G401 (cell line): ENCODE data around the gene AGPAT4. TPM values are rescaled to one million over a fixed set of nuclear protein-coding genes. Genes with fewer than 3 reads are reported as not detected.

Experiments
- DNase-seq: peaks from one replicate; pipeline ENCODE4 v3.0.0-alpha.2; 2015; ENCODE audit warnings: low spot score
- in situ Hi-C: cut with HindIII; loops from 2 replicates; pipeline ENCODE4 v1.10.0; 2016; ENCODE audit warnings: low sequenced_read_pairs, mixed read lengths
- total RNA-seq: library from RNA; depleted of rRNA; stranded (reverse); fragments of >200 nt; shearing (Covaris generic); gene quantifications from 2 replicates; pipeline ENCODE4 v1.2.3, GENCODE V29; 2014

The AGPAT4 gene
- total RNA-seq, 1 experiment from 2014 or later: 3.6 TPM

GRCh38 chr6:161107779-161108730, 165.8 kb downstream of the AGPAT4 start:
- in situ Hi-C loops: no loop called here
- no peak for DNase-seq

DNA sequence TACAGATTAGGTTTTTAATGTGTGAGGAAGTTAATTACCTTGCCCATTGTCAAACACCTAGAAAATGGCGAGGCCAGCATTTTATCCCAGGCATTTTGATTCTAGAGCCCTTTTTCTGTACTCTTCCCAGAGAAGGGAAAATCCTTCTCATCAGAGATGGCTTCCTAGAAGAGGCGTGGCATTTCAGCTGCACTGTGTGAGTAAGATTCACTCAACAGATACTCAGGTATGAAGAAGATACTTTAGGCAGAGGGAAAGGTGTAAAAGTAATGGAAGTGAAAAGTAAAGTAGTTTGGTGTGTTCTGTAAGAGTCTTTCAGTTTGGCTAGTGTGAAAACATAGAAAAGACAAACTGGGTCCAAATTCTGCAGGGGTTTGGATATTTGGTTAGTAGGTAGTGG, 168.5 kb downstream of the AGPAT4 start:
- in situ Hi-C loops: no loop called here

GRCh38 chr6:161104966-161105365, 168.9 kb downstream of the AGPAT4 start:
- no peak for DNase-seq
- in situ Hi-C loops: no loop called here

More for the DNA sequence above, 168.5 kb downstream of the AGPAT4 start:
- DNase-seq: no peak

GRCh38 chr6:161103475-161103874, 170.4 kb downstream of the AGPAT4 start:
- no peak for DNase-seq
- in situ Hi-C loops: no loop called here

- in situ Hi-C loops: no loop called here
These were observed 172.3 kb downstream of the AGPAT4 start for GRCh38 chr6:161101517-161101916.

DNA sequence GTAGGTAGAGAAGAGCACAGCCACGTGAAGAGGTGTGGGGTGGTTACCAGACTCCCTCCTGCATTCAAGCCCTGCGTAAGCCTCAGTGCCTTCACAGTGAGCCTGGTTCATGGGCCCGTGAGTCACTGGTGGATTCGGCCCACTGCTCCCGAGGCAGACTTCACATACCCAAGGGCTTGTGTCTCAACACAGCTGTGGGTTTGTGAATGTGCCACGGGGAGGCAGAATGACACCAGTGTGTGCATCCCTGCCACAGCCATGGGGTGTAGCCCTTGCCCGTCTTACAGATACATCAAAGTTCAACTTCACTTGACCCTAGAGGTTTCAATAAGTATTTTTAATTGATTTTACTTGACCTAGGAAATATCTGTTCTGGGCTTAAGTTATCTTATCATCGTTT, 173.8 kb downstream of the AGPAT4 start:
- in situ Hi-C loops: no loop called here
- DNase-seq: no peak

More at GRCh38 chr6:161101517-161101916, 172.3 kb downstream of the AGPAT4 start:
- peak; percentile 46 for DNase-seq

DNA sequence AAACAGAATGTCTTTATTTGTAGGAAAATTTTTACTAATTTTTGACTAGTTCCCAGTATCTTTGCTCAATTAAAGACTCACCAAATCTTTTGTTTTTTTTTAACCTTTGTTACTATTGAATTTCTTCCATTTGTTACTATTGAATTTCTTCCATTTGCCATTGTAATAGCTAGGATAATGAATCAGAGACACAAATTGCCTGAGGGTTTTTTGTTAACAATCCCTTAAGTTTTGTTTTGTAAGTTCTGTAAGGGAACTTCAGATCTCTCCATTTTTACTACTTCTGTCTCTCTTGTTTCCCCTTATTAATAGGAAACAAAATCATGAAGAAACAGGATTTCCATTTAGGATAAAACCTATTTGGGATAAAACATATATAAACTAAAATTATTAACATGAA, 177.9 kb downstream of the AGPAT4 start:
- in situ Hi-C loops: no loop called here

DNA sequence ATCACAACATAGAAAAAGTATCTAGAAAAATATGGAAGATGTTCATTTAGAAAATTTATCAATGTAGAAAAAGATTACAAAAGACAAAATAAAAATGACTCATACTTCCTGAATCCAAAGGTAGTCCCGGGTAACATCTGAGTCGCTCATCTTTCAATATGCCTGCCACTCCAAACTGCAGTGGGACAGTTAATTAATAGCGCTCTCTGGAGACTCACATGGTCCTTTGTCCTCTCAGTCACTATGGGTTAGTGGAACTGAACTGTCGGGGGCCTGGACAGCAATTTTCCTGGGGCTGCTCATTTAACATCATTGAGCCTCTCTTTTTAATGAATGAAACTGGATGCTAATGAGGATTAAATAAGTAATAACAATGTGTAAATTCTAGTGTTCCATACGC, 178.9 kb downstream of the AGPAT4 start:
- DNase-seq: no peak
- in situ Hi-C loops: no loop called here

More for the DNA sequence above, 177.9 kb downstream of the AGPAT4 start:
- no peak for DNase-seq

DNA sequence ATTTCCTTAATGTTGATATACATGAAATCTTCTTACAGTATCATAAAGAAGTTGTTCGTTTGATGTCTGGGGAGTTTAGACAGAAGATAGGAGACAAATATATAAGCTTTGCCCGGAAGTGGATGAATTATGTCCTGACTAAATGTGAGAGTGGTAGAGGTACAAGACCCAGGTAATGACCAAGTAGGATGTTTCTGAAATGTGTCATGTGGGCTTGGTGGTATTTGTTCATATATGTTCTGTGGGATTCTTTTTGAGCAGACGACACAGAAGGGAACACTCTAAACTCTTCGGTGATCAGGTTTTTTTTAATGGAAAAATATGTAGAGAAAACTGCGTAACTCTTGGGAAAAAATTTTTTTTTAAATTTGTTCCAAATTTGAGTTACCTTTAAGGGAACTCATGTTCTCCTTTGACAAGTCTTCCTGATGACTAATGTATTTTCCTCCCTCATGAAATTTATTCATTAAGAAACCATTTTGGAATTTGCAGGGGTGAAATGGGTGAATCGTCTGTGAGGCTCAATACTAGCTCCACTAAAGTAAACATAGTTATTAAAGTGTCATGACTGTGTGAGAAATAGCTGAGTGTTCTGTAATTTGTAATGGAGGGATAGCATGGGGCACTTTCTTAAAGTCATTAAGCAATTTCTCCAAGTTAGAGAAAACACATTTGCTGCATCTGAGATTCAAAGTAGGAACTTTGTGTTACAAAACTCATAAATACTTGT, 181.7 kb downstream of the AGPAT4 start:
- DNase-seq: no peak
- in situ Hi-C loops: no loop called here

GRCh38 chr6:161091151-161091550, 182.7 kb downstream of the AGPAT4 start:
- in situ Hi-C loops: no loop called here
- DNase-seq: no peak

DNA sequence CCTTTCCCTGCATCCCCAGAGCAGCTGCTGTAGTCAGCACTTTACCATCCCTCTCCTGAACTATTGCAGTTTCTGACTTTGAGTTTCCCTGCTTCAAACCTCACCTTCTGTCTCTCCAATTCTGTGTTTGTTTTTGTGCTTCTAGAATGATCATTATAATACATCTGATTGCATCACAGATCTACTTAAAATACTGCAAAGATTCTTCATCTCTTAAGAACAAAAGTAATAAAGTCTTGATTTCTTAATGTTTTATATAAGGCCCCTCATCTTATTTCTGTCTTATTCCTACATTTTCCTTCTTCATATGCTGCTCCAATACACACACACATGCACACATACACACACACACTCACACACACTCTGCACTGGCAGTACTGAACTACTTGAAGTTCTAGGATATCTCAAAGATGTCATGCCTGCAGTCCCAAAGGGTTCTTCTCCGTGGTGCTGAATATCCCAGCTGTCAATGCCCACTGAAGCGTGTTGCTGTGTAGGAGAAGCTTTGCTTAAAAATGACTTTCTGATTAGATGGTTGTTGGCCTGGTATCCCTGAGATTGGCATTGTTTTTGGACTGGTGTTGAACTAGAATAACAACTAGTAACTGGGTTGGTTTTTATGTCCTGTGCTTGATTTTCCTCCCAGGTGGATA, 185.1 kb downstream of the AGPAT4 start:
- DNase-seq: no peak
- in situ Hi-C loops: no loop called here

- in situ Hi-C loops: no loop called here
- DNase-seq: no peak
These were observed 188.6 kb downstream of the AGPAT4 start for GRCh38 chr6:161085246-161085645.

DNA sequence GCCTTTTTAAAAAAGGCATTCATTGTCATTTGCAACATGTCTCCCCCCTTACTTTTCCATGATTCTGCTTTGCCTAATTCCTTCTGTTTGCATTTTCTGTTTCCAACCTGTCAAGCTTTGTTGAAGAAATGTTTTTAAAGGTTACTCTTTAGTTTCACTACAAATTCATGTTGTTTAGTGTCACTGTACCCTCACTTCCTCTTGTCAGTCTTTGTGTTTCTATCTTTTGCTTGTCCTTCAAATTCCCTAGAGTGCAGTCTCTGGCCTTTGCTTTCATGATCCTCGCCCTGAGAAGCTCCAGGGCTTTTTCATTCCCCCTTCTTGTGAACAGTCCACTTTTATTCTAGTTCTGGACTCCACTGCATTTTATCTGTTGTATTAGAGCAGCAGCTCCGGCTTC, 191.6 kb downstream of the AGPAT4 start:
- in situ Hi-C loops: no loop called here
- DNase-seq: no peak

- in situ Hi-C loops: no loop called here
- no peak for DNase-seq
These were observed 193.4 kb downstream of the AGPAT4 start for GRCh38 chr6:161080263-161080970.
